ENCODE measurements around the gene RFPL3.

- TF ChIP-seq, protein P1, sequence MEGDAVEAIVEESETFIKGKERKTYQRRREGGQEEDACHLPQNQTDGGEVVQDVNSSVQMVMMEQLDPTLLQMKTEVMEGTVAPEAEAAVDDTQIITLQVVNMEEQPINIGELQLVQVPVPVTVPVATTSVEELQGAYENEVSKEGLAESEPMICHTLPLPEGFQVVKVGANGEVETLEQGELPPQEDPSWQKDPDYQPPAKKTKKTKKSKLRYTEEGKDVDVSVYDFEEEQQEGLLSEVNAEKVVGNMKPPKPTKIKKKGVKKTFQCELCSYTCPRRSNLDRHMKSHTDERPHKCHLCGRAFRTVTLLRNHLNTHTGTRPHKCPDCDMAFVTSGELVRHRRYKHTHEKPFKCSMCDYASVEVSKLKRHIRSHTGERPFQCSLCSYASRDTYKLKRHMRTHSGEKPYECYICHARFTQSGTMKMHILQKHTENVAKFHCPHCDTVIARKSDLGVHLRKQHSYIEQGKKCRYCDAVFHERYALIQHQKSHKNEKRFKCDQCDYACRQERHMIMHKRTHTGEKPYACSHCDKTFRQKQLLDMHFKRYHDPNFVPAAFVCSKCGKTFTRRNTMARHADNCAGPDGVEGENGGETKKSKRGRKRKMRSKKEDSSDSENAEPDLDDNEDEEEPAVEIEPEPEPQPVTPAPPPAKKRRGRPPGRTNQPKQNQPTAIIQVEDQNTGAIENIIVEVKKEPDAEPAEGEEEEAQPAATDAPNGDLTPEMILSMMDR (IDR thresholded peaks at IDR 0.05) = no peak
- TF ChIP-seq EP300 (IDR thresholded peaks at IDR 0.05) (no peak), POLR2A (IDR thresholded peaks at IDR 0.05) (peak in 1 of 4 donors; percentile 51), POLR2AphosphoS5 (IDR thresholded peaks at IDR 0.05) (peak; percentile 59 to 64)
These were observed 3.0 kb upstream of the RFPL3 start for GRCh38 chr22:32354360-32355351.
